GM18868 (cell line): ENCODE results near the gene TAF1B.

Experiments used
- ATAC-seq: cut with Tn5 transposase; IDR thresholded peaks from one replicate; pipeline ENCODE4 v1.9.1; 2021; ENCODE audit warnings: mild to moderate bottlenecking, moderate library complexity; ENCODE audit not compliant: unreplicated experiment

The TAF1B gene

DNA sequence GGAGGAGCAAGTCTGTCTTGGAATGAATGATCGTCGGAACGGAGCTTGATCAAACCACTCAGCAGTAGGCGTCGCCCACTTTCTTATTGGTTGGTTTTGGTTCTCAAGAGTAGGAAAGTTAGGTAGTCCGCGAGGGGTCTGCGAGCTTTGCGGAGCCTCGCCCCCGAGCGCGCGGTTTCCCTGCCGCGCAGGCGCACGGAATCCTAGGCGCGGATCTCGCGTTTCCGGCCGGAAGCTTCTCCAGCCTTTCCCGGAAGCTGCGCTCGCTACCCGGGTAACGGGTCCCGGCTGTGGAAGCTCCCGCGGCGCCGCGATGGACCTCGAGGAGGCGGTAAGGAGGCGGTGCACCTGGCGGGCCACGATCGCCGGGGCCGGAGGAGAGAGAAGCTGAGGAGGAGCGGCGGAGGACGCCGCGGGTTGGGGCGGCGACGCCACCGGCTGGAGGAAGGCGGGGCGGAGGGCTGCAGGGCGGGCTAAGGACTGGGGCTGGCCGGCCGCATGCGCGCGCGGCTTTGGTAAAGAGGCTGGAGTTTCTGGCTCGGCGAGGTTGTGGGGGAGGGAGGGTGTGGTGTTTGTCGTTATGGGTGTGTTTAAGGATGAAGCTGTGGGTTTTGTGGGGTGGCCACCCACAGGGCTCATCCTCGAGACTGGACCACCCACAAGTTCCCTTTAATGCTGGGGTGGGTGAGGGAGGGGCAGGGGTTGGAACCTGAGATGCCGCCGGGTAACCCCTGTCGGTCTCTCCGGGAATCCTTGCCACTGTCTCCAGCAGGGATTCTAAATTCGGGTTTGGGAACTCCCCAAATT lies at the start of gene TAF1B:
Gene TAF1B (plus strand): TSS at position 246 of the 807 bp plus-strand sequence. CDS start 68 bp downstream, at position 314.
- peak; percentile 77 for ATAC-seq

DNA sequence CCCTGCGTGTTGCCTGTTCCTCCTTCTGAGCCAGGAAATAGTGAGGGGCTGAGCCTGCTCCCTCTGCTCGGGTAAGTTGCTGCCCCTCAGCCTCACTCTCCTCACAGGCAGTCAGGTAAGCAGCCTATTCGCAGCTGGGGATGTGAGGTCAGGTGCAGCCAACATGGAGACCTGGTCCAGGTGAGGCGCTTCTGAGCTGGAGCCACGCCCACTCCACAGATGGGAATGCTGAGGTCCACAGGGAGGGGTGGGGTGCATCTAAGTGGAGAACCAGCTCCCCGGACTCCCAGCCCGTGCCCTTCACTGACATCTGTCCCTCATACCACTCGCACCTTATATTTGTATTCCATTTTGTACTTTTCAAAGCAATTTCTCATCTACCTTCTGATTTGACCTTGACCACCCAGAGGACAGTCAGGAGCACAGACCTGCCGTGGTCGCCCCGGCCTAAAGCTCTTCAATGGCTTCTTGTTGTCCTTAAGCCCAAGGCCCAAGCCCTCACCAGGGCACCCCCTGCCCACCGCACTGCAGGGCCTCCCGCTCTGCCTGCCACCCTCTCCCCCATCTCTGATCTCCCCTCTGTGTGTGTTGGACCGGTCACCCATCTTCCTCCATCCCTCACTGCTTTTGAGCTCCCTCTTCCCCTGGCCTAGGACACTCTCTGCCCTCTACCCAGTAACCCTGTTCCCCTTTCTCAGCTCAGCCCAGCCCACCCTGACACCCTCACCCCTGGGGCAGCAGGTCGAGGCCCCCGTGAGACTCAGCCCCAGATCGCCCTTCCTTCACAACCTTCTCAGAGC lies 49.2 kb upstream of the TAF1B start:
- no peak for ATAC-seq

GRCh38 chr2:9795071-9795470 lies 48.2 kb upstream of the TAF1B start:
- no peak for ATAC-seq

GRCh38 chr2:9796056-9797010 lies 46.9 kb upstream of the TAF1B start:
- ATAC-seq = no peak

- ATAC-seq = no peak
These were observed 46.2 kb upstream of the TAF1B start for GRCh38 chr2:9797086-9797485.

DNA sequence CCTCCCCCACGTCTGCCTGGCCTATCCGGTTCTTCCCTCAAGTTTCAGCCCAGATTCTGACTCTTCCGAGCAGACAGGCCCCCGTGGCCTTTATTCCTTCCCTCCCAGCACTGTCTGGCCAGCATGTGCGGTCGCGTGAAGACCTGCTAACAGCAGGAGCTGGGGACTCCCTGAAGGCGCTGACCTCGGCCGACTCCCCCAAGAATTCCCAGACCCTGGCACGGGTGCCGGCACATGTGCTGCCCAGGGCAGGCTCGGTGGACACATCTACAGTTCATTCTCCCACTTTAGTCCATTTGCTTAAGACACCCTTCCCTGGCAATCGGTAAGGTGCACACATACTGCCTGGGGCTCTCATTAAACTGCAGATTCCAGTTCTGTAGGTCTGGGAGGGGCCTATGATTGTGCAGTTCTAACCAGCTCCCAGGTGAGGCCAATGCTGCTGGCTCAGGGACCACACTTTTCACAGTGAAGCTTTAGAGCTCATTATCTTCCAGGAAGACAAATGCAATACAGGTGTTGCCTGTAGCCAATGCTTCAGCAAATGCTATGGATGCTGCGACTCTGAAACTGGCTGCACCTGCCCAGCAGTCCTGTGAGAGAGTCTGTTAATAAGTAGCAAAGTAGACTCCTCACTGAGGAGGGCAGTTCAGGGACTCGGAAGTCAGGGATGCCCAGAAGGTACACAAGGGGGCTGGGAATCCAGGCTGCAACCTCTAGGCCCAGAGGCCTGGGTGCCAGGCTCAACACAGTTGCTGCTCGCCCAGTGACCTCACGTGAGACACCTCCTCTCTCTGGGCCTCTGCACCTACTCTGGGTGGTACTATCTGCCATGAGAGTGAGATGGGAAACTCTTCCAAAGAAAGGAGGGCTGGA lies 45.4 kb upstream of the TAF1B start:
- no peak for ATAC-seq

- ATAC-seq = no peak
These were observed 44.2 kb upstream of the TAF1B start for GRCh38 chr2:9799011-9799596.

DNA sequence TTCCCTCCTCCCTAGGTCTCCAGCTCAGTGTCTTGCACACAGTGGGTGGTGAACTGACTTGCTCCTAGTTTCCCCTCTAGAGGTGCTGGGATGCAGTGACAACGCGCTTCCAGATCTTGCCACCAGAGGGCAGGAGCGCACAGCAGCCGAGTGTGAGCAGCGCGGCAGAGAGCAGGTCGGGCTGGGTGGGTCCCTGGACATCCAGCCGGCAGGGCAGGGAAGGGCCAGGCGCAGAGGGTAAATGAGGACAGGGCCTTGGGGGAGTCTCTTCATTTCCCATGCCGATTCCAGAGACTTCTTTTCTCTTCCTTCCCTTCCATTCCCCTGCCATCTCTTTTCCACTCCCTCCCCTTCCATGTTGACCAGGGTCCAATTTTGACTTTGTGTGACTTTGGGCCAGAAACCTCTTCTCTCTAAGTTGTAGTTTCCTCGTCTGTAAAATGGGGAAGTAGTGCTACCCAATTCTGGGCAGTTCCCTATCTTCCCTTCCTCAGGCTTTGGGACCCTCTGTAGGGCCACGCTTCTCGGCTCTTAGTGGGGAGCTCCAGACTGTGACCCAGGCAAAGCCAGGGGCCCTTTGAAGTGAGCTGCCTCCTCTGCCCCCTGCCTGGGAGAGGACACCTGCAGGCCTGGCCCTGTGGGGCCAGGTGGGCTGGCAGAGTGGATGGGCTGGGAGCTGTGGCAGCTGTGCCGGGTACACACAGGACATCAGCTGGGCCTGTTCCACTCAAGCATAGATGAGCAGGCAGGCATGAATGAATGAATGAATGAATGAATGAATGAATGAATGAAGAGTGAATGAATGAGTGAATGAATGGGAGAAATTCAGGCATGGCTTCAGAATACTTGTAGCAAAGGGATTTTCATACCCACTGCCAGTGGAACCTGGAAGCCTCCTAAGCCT lies 43.3 kb upstream of the TAF1B start:
- peak; percentile 87 for ATAC-seq

- no peak for ATAC-seq
These were observed 42.7 kb upstream of the TAF1B start for GRCh38 chr2:9800639-9800974.

GRCh38 chr2:9800975-9801726 lies 42.1 kb upstream of the TAF1B start:
- no peak for ATAC-seq

DNA sequence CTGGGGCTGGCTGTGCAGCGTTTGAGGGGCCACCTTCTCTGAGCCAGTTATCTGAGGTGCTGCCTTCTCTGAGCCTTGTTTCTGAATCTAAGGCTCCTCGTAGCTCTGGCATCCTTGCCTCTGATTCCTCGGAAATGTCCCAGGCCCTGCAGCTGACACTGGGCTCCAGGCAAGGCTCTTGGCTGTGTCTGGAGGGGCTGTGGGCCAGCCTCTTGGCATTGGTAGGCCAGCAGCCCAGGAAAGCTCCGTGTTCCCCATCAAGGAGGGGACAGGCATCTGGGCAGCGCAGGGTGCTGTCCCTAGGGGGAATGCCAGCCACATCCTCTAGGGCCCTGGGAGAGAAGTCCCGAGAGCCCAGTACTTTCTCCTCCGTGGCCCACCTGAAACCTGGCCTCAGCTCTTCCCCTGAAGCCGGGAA lies 40.7 kb upstream of the TAF1B start:
- ATAC-seq = no peak

DNA sequence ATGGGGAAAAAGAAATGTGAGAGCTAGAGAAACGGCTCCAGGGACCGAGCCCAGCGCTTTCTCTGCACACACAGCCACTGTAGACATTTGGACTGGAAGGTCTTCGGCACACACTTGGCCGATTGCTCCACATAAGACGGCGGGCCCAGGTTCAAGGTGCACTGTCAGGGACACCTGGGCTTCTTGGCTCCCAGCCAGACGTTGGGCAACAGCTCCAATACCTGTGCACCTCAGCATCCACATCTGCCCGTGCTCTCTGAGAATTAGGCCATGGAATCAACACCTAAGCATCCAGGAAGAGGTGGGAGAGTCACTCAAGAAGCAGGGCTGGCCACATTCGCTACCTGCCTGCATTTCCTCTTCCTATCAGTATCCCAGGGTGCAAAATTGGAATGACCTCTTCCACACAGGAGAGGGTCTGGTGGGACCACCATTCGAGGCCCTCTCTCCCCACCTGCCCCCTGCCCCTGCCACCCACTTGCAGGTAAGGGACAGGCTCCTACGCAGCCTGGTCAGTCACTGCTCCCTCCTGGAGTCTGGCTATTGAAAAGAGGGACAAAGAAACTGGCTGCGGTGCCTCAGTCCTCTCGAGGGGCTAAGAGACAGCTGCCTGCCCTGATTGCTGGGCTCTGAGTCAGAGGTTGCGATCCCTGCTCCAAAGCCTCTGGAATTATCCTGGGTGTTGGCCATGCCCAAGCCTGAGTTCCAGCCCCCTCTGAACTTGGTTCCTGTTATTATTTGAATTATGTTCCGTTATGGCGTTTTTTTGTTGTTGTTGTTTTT lies 40.1 kb upstream of the TAF1B start:
- no peak for ATAC-seq

DNA sequence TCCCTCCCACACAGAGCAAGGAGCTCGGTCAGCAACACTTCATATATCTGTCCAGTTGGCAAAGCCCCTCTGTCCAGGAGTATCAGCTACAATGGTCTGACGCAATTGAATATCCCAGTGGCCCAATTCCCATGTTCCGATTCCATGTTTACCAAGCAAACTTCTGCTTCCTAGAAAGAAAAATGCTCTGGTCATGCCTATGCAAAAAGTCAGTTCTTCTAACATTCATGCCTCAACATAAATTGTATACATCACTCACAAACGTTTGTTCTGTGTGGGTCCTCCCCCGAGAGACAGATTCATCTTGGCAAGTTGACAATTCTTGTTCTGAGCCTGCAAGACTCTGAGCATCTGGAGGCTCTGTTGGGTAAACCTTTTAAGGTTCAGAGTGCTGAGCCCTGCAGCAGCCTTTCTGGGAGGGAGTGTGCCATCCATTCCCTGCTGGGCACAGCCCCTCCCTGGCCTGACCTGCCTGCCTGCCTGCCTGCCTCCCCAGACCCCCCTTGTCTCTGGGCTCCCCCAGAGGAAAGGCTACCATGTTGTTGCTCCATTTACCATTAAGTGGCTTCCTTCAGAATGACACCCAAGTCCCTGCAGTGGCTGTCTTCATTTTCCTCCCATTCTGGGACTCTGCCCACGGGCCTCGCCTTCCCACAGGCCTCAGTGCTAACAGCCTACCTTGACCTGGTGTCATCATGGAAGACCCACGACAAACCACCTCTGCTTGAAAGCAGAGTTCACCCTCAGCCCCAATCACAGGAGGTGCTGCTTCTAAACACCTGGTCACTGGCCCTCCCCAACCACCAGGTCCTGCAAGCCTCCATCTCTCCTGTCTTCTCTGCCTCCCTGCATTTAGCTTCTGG lies 37.6 kb upstream of the TAF1B start:
- no peak for ATAC-seq

DNA sequence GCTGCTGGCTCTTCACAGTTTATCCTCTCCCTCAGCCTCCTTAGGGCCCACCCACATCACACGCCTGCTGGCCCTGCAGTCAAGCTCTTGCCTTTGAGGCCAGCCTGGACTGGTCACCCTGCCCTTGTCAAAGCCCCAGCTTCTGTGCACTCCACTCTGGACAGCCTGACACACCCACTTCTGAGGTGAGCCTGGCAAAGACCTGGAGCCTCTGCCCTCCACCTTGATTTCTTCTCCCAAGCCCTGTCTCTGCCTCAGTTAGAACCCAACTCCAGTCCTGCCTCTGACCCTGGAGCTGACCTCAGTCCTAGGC lies 37.0 kb upstream of the TAF1B start:
- ATAC-seq = no peak

GRCh38 chr2:9806656-9807055 lies 36.6 kb upstream of the TAF1B start:
- ATAC-seq = no peak

GRCh38 chr2:9807056-9807455 lies 36.2 kb upstream of the TAF1B start:
- no peak for ATAC-seq
